ENCODE results near the gene RBM23. TPM values are rescaled to one million over a fixed set of nuclear protein-coding genes. Genes with fewer than 3 reads are reported as not detected.

RBM23 gene
- total and polyA plus RNA-seq, 3 donors from 2014 or later, result 73.7 to 115 (median 93.3) TPM

DNA sequence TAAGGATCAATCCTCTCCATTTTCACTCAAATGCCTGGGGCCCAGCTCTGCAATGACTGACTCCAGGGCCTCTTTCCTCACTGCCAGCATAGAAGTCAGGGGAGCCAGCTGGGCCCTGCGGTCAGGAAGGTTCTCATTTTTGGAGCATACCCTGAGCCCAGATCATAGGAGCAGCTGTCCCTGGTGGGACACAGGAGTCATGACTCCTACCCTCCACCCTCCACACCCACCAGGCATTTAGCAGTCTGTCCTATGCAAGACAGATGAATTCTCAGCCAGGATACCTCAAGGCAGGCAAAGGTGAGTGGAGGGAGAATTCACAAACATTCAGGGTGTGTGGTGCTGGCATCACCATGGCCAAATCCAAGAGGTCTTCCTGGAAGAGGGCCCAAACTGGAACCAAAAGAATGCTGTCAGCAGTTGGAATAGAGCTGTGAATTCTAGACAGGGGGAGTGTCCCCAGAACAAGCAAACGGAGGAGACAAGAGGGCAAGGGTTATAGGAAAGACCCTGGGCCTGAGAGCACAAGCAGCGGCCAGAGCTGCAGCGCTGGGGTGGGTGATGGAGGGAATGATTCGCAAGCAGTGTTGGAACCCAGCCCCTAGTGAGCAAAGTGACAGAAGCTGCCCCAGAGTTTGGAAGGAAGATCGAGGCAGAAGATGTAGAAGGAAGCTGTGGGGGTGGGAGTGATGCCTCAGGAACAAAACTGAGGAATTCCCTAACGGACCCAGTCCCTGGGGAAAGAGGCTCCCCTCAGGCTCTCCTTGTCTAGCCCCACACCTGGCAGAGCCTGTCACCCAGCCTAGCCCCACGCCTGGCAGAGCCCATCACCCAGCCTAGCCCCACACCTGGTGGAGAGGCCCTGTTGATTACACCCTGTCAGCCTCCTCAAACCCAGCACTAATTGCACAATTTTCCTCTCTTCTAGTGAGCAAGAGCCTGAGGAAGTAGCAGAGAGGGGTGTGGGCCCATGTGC is 40.4 kb downstream of the RBM23 start:
- TF ChIP-seq POLR2A (IDR thresholded peaks at IDR 0.05), result no peak
- no peak overlapping the region for H3K27ac ChIP-seq
- no peak overlapping the region for H3K4me3 ChIP-seq
- DNase-seq, result no peak
- H3K27me3 ChIP-seq, result no peaks in the 10 kb centered on the region
- no peaks in the 10 kb centered on the region for H3K9me3 ChIP-seq
- intact Hi-C loops (cut with DNase I; ENCODE audit: low total_unique reads), result no loop called here
- H3K4me1 ChIP-seq, result peaks cover 7% of the 10 kb centered on the region
- no peaks in the 10 kb centered on the region for H3K36me3 ChIP-seq (ENCODE audit: low read depth, missing control alignments)
- WGBS, 2 donors, result 80 to 81% methylated on average over 7 to 8 of the region's 8 CpGs

- Histone ChIP-seq H3K4me3 (no peak overlapping the region), H3K4me1 (peaks cover 6% of the 10 kb centered on the region), H3K36me3 (ENCODE audit: low read depth, missing control alignments) (no peaks in the 10 kb centered on the region), H3K9me3 (no peaks in the 10 kb centered on the region), H3K27ac (no peak overlapping the region), H3K27me3 (no peaks in the 10 kb centered on the region)
- no peak for DNase-seq
- 92 to 93% methylated on average over 18 to 22 of the region's 22 CpGs for WGBS, 2 donors
- intact Hi-C loops (cut with DNase I; ENCODE audit: low total_unique reads), result no loop called here
- TF ChIP-seq, protein P1, sequence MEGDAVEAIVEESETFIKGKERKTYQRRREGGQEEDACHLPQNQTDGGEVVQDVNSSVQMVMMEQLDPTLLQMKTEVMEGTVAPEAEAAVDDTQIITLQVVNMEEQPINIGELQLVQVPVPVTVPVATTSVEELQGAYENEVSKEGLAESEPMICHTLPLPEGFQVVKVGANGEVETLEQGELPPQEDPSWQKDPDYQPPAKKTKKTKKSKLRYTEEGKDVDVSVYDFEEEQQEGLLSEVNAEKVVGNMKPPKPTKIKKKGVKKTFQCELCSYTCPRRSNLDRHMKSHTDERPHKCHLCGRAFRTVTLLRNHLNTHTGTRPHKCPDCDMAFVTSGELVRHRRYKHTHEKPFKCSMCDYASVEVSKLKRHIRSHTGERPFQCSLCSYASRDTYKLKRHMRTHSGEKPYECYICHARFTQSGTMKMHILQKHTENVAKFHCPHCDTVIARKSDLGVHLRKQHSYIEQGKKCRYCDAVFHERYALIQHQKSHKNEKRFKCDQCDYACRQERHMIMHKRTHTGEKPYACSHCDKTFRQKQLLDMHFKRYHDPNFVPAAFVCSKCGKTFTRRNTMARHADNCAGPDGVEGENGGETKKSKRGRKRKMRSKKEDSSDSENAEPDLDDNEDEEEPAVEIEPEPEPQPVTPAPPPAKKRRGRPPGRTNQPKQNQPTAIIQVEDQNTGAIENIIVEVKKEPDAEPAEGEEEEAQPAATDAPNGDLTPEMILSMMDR (IDR thresholded peaks at IDR 0.05), result no peak
- no peak for TF ChIP-seq POLR2A (IDR thresholded peaks at IDR 0.05)
Measured at GRCh38 chr14:22877000-22877501, 41.9 kb downstream of the RBM23 start.

DNA sequence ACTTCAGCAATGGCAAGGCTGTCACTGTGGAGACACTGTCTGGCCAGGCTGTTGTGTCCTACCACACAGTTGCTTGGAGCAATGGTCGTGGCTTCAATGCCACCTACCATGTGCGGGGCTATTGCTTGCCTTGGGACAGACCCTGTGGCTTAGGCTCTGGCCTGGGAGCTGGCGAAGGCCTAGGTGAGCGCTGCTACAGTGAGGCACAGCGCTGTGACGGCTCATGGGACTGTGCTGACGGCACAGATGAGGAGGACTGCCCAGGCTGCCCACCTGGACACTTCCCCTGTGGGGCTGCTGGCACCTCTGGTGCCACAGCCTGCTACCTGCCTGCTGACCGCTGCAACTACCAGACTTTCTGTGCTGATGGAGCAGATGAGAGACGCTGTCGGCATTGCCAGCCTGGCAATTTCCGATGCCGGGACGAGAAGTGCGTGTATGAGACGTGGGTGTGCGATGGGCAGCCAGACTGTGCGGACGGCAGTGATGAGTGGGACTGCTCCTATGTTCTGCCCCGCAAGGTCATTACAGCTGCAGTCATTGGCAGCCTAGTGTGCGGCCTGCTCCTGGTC is 43.1 kb downstream of the RBM23 start:
- no peaks in the 10 kb centered on the region for H3K9me3 ChIP-seq
- H3K36me3 ChIP-seq (ENCODE audit: low read depth, missing control alignments), result no peaks in the 10 kb centered on the region
- H3K27me3 ChIP-seq, result no peaks in the 10 kb centered on the region
- H3K4me3 ChIP-seq, result no peak overlapping the region
- no peak for DNase-seq
- TF ChIP-seq, protein P1 (IDR thresholded peaks at IDR 0.05), result no peak
- TF ChIP-seq POLR2A (IDR thresholded peaks at IDR 0.05), result no peak
- intact Hi-C loops (cut with DNase I; ENCODE audit: low total_unique reads), result no loop called here
- WGBS, 2 donors, result 94 to 95% methylated on average over 15 to 17 of the region's 20 CpGs
- H3K27ac ChIP-seq, result no peak overlapping the region
- peaks cover 6% of the 10 kb centered on the region for H3K4me1 ChIP-seq

DNA sequence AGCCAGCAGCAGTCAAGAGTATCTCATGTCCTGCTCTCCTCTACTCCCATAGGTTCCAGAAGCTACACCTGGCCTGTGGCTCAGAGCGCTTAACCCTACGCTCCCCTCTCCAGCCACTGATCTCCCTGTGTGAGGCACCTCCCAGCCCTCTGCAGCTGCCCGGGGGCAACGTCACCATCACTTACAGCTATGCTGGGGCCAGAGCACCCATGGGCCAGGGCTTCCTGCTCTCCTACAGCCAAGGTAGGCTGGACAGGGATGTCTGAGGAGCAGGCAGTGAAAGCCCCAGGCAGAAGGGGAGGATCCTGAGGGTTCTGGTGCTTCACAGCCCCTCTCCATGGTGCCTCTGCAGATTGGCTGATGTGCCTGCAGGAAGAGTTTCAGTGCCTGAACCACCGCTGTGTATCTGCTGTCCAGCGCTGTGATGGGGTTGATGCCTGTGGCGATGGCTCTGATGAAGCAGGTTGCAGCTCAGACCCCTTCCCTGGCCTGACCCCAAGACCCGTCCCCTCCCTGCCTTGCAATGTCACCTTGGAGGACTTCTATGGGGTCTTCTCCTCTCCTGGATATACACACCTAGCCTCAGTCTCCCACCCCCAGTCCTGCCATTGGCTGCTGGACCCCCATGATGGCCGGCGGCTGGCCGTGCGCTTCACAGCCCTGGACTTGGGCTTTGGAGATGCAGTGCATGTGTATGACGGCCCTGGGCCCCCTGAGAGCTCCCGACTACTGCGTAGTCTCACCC is 43.8 kb downstream of the RBM23 start:
- H3K4me3 ChIP-seq, result no peak overlapping the region
- no peaks in the 10 kb centered on the region for H3K27me3 ChIP-seq
- no peak for TF ChIP-seq POLR2A (IDR thresholded peaks at IDR 0.05)
- TF ChIP-seq, protein P1 (IDR thresholded peaks at IDR 0.05), result no peak
- no peaks in the 10 kb centered on the region for H3K36me3 ChIP-seq (ENCODE audit: low read depth, missing control alignments)
- peaks cover 6% of the 10 kb centered on the region for H3K4me1 ChIP-seq
- H3K27ac ChIP-seq, result no peak overlapping the region
- 96% methylated on average over 12 to 15 of the region's 15 CpGs for WGBS, 2 donors
- no peaks in the 10 kb centered on the region for H3K9me3 ChIP-seq
- intact Hi-C loops (cut with DNase I; ENCODE audit: low total_unique reads), result no loop called here
- DNase-seq, result no peak

Data from testis (tissue), 3 donors.